D721Med (cell line): ENCODE data around the gene NPLOC4.

Experiments used
- DNase-seq: peaks from one replicate; pipeline ENCODE4 v3.0.0; 2011; ENCODE audit warnings: low spot score; ENCODE audit not compliant: insufficient read length
- FAIRE-seq: peaks from 2 replicates; lab custom pipeline; 2011; peaks lifted over from hg19 to GRCh38; lab: Jason Lieb, UNC
- CTCF ChIP-seq: IDR thresholded peaks from 2 replicates; pipeline ENCODE4 v1.5.1; 2012; ENCODE audit warnings: mild to moderate bottlenecking, control low read depth; ENCODE audit not compliant: insufficient read depth; ENCODE audit errors: missing control alignments

NPLOC4 gene

GRCh38 chr17:81579821-81580321 is 57.0 kb downstream of the NPLOC4 start:
- DNase-seq (no peak), FAIRE-seq (no peak)
- TF ChIP-seq CTCF: no peak

- no peak for TF ChIP-seq CTCF
- DNase-seq (no peak), FAIRE-seq (no peak)
Observed at GRCh38 chr17:81579298-81579697, 57.6 kb downstream of the NPLOC4 start.

- DNase-seq: no peak
- no peak for FAIRE-seq
- no peak for TF ChIP-seq CTCF
Observed at GRCh38 chr17:81578561-81579225, 58.2 kb downstream of the NPLOC4 start.

GRCh38 chr17:81578038-81578441 is 58.9 kb downstream of the NPLOC4 start:
- DNase-seq (no peak), FAIRE-seq (no peak)
- no peak for TF ChIP-seq CTCF

- TF ChIP-seq CTCF: no peak
- FAIRE-seq (no peak), DNase-seq (no peak)
Observed at GRCh38 chr17:81577278-81578000, 59.5 kb downstream of the NPLOC4 start.

GRCh38 chr17:81576621-81577277 is 60.2 kb downstream of the NPLOC4 start:
- no peak for TF ChIP-seq CTCF
- DNase-seq (no peak), FAIRE-seq (no peak)
